HG03439 (cell line): ENCODE results near the gene MAP1A.

Experiments used
- ATAC-seq: cut with Tn5 transposase; IDR thresholded peaks from one replicate; pipeline ENCODE4 v1.9.1; 2021; ENCODE audit warnings: mild to moderate bottlenecking, moderate library complexity; ENCODE audit not compliant: unreplicated experiment

MAP1A gene

GRCh38 chr15:43510200-43511011 is 7.0 kb upstream of the MAP1A start:
- ATAC-seq = peak; percentile 98

GRCh38 chr15:43511012-43511885 is 6.2 kb upstream of the MAP1A start:
- ATAC-seq = no peak

GRCh38 chr15:43513550-43513949 is 3.9 kb upstream of the MAP1A start:
- no peak for ATAC-seq

GRCh38 chr15:43514241-43515057 is 3.0 kb upstream of the MAP1A start:
- no peak for ATAC-seq

GRCh38 chr15:43515741-43516140 is 1.7 kb upstream of the MAP1A start:
- no peak for ATAC-seq

GRCh38 chr15:43516185-43516584 is 1.2 kb upstream of the MAP1A start:
- no peak for ATAC-seq

- no peak for ATAC-seq
Observed at GRCh38 chr15:43516801-43517353, 531 bp upstream of the MAP1A start.

- ATAC-seq = no peak
Observed at GRCh38 chr15:43518197-43518761, 871 bp downstream of the MAP1A start.

GRCh38 chr15:43519196-43519595 is 1.8 kb downstream of the MAP1A start:
- no peak for ATAC-seq

- ATAC-seq = no peak
Observed at GRCh38 chr15:43520138-43520537, 2.7 kb downstream of the MAP1A start.

GRCh38 chr15:43521419-43521818 is 4.0 kb downstream of the MAP1A start:
- no peak for ATAC-seq

- no peak for ATAC-seq
Observed at GRCh38 chr15:43522247-43522646, 4.8 kb downstream of the MAP1A start.

GRCh38 chr15:43523646-43524045 is 6.2 kb downstream of the MAP1A start:
- no peak for ATAC-seq

GRCh38 chr15:43524254-43524845 is 6.9 kb downstream of the MAP1A start:
- ATAC-seq = no peak

GRCh38 chr15:43525131-43525530 is 7.7 kb downstream of the MAP1A start:
- ATAC-seq = no peak

GRCh38 chr15:43526261-43526930 is 9.0 kb downstream of the MAP1A start:
- ATAC-seq = no peak

- no peak for ATAC-seq
Observed at GRCh38 chr15:43527016-43527801, 9.8 kb downstream of the MAP1A start.

GRCh38 chr15:43527802-43528541 is 10.6 kb downstream of the MAP1A start:
- no peak for ATAC-seq
